ENCODE measurements around the gene NPTX1. TPM values are rescaled to one million over a fixed set of nuclear protein-coding genes. Genes with fewer than 3 reads are reported as not detected.

Gene NPTX1
- total RNA-seq, 4 donors from 2014 or later = 0.21 to 0.59 TPM; not detected in 2

DNA sequence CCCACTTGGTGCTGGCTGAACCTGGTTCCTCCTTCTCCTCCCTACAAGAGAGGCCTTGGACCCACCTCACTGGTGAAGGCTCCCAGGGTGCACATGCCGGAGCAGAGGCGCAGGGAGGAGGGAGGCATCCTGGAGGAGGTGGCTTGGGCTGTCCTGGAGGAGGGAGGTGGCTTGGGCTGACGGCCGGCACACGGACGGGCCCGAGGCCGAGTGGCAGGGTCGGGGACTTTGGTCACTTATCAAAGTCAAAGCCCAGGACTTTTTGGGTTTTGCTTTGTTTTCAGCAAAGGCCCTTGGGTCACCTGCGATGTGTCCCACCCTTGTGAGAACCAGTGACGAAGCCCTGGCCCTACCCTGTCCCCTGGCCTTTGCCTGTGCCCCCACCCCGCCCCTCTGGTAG lies 32.9 kb downstream of the NPTX1 start:
- Histone ChIP-seq H3K27ac (no peak overlapping the region), H3K36me3 (peaks cover 0 to 18% (median 0%) of the 10 kb centered on the region in 3 donors), H3K27me3 (no peaks in the 10 kb centered on the region), H3K4me1 (peaks cover 0 to 9% (median 0%) of the 10 kb centered on the region in 4 donors), H3K4me3 (no peak overlapping the region), H3K9me3 (no peaks in the 10 kb centered on the region)
- WGBS, 2 donors = 20 to 31% methylated on average over 3 to 10 of the region's 12 CpGs
- TF ChIP-seq EP300 (IDR thresholded peaks at IDR 0.05) (no peak), POLR2A (IDR thresholded peaks at IDR 0.05) (no peak)
- TF ChIP-seq, protein P1, sequence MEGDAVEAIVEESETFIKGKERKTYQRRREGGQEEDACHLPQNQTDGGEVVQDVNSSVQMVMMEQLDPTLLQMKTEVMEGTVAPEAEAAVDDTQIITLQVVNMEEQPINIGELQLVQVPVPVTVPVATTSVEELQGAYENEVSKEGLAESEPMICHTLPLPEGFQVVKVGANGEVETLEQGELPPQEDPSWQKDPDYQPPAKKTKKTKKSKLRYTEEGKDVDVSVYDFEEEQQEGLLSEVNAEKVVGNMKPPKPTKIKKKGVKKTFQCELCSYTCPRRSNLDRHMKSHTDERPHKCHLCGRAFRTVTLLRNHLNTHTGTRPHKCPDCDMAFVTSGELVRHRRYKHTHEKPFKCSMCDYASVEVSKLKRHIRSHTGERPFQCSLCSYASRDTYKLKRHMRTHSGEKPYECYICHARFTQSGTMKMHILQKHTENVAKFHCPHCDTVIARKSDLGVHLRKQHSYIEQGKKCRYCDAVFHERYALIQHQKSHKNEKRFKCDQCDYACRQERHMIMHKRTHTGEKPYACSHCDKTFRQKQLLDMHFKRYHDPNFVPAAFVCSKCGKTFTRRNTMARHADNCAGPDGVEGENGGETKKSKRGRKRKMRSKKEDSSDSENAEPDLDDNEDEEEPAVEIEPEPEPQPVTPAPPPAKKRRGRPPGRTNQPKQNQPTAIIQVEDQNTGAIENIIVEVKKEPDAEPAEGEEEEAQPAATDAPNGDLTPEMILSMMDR (IDR thresholded peaks at IDR 0.05) = no peak
- DNase-seq (ENCODE audit: low spot score in 2 of 2) = no peak

DNA sequence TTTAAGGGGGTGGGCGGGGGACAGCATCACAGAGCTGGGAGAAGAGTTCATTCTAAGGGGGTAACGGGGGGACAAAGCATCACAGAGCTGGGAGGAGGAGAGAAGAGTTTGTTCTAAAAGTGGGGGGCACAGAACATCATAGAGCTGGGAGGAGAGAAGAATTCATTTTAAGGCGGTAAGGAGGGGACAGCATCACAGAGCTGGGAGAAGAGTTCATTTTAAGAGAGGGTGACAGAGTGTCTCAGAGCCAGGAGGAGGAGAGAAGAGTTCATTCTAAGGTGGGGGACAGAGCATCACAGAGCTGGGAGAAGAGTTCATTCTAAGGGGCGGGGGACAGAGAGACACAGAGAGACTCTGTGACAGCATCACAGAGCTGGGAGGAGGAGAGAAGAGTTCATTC lies 33.6 kb downstream of the NPTX1 start:
- no peak for DNase-seq (ENCODE audit: low spot score in 2 of 2)
- Histone ChIP-seq H3K27ac (no peak overlapping the region), H3K9me3 (no peaks in the 10 kb centered on the region), H3K27me3 (no peaks in the 10 kb centered on the region), H3K36me3 (peaks cover 0 to 21% (median 0%) of the 10 kb centered on the region in 3 donors), H3K4me3 (no peak overlapping the region), H3K4me1 (peaks cover 0 to 9% (median 0%) of the 10 kb centered on the region in 4 donors)
- TF ChIP-seq POLR2A (IDR thresholded peaks at IDR 0.05) = no peak
- no peak for TF ChIP-seq EP300 (IDR thresholded peaks at IDR 0.05)
- TF ChIP-seq, protein P1 (IDR thresholded peaks at IDR 0.05) = no peak
- 93% methylated on average over 3 to 4 of the region's 4 CpGs for WGBS, 2 donors

DNA sequence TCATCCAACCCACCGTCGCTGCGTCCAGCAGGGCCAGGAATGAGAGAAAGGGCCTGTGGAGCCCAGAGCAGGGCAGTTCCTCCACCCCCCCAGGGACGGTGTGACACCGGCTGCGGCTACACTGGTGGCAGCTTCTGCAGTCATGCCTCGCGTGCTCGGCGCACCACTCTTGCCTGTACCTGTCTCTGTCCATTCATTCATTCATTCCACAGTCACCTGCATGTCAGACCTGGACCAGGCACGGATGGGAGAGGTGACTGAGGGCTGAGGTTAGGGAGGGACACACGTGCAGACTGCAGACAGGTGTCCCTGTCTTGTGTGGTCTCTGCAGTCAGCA lies 34.1 kb downstream of the NPTX1 start:
- Histone ChIP-seq H3K36me3 (peaks cover 0 to 26% (median 0%) of the 10 kb centered on the region in 3 donors), H3K4me1 (peaks cover 0 to 9% (median 0%) of the 10 kb centered on the region in 4 donors), H3K27ac (no peak overlapping the region), H3K4me3 (no peak overlapping the region), H3K9me3 (no peaks in the 10 kb centered on the region), H3K27me3 (no peaks in the 10 kb centered on the region)
- TF ChIP-seq EP300 (IDR thresholded peaks at IDR 0.05) = no peak
- TF ChIP-seq, protein P1 (IDR thresholded peaks at IDR 0.05) = no peak
- TF ChIP-seq POLR2A (IDR thresholded peaks at IDR 0.05) = no peak
- no peak for DNase-seq (ENCODE audit: low spot score in 2 of 2)
- WGBS, 2 donors = 80 to 83% methylated on average over 12 of the region's 12 CpGs

DNA sequence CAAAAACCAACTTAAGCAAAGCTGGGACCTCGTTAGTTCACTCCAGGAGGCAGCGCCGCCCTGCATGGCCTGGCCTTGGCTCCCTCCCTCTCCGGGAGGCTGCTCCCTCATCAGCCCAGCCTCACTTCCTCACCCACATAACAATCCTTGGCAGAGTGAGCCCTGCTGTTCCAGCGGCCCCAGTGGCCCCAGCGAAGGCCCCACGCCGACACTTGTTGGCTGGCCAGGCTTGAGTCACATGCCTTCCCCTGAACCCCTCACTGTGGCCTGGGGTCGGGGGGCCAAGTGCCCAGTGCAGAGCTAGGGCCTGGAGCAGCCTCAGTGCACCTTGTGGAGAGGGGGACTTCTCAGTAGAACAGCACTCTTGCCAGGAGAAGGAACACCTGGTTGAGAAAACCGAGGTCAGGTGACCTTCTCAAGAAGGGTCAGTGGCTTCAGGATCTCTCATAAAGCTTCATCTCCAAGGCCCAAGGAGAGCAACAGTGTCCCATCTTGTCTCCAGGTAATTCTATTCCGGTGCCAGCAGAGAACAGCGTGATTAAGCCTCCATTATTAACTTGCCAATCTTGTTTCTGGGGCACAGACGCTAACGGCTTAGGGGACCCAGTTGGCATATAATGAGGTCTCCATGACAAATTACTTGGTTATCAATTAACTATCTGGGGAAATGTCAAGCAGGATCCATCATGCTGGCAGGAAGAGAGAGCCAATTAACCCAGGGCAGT lies 34.6 kb downstream of the NPTX1 start:
- H3K9me3 ChIP-seq = no peaks in the 10 kb centered on the region
- no peak overlapping the region for H3K4me3 ChIP-seq
- no peak for TF ChIP-seq POLR2A (IDR thresholded peaks at IDR 0.05)
- TF ChIP-seq, protein P1 (IDR thresholded peaks at IDR 0.05) = no peak
- no peak for TF ChIP-seq EP300 (IDR thresholded peaks at IDR 0.05)
- H3K36me3 ChIP-seq = peaks cover 0 to 31% (median 0%) of the 10 kb centered on the region in 3 donors
- peaks cover 0 to 9% (median 0%) of the 10 kb centered on the region in 4 donors for H3K4me1 ChIP-seq
- H3K27me3 ChIP-seq = no peaks in the 10 kb centered on the region
- no peak for DNase-seq (ENCODE audit: low spot score in 2 of 2)
- no peak overlapping the region for H3K27ac ChIP-seq
- 89 to 90% methylated on average over 13 to 14 of the region's 14 CpGs for WGBS, 2 donors

DNA sequence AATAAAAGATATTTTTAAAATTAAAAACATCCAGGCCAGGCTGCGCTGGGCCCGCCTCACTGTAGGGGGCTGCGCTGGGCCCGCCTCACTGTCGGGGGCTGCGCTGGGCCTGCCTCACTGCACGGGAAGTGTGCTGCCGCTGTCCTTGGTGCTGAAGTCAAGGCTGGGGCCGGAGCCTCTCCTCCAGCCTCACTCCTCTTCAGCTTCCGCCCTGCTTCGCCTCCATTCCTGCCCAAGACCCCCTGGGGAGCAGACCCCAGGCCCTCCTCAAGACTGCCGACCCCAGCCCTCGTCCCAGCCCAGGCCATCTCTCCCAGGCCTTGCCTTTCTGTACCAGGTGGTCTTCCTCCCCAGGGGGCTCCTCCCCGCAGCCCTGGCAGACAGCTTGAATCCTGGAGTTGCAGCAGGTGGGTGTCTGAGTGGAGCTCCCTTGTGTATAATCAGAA lies 35.3 kb downstream of the NPTX1 start:
- DNase-seq (ENCODE audit: low spot score in 2 of 2) = no peak
- Histone ChIP-seq H3K4me3 (no peak overlapping the region), H3K36me3 (peaks cover 0 to 32% (median 0%) of the 10 kb centered on the region in 3 donors), H3K27me3 (no peaks in the 10 kb centered on the region), H3K4me1 (peaks cover 0 to 9% (median 0%) of the 10 kb centered on the region in 4 donors), H3K27ac (no peak overlapping the region), H3K9me3 (no peaks in the 10 kb centered on the region)
- WGBS, 2 donors = 21 to 33% methylated on average over 14 of the region's 14 CpGs
- no peak for TF ChIP-seq POLR2A (IDR thresholded peaks at IDR 0.05)
- no peak for TF ChIP-seq EP300 (IDR thresholded peaks at IDR 0.05)
- TF ChIP-seq, protein P1 (IDR thresholded peaks at IDR 0.05) = no peak

Data from tibial nerve (tissue), 4 donors.